Stimulated activated naive CD8-positive, alpha-beta T cell treated with anti-CD3 and anti-CD28 coated beads, Interleukin-15, Interleukin-2, amounts not matched to agents 100 ng/mL and 50 ng/mL, for 24 hours (primary cell): ENCODE data around the gene YARS2.

Source experiments
- H3K27ac Mint-ChIP-seq: one replicate; pipeline ENCODE4 v1.8.0; 2021; ENCODE audit warnings: mild to moderate bottlenecking, mixed read lengths
- H3K27me3 Mint-ChIP-seq: one replicate; pipeline ENCODE4 v1.8.0; 2021; ENCODE audit warnings: mixed read lengths
- H3K36me3 Mint-ChIP-seq: one replicate; pipeline ENCODE4 v1.8.0; 2021; ENCODE audit warnings: low read depth, mixed read lengths
- H3K4me1 Mint-ChIP-seq: one replicate; pipeline ENCODE4 v1.8.0; 2021; ENCODE audit warnings: low read depth, mixed read lengths
- H3K4me3 Mint-ChIP-seq: one replicate; pipeline ENCODE4 v1.8.0; 2021; ENCODE audit warnings: mild to moderate bottlenecking, mixed read lengths
- H3K9me3 Mint-ChIP-seq: one replicate; pipeline ENCODE4 v1.8.0; 2021; ENCODE audit warnings: mixed read lengths

Gene YARS2

DNA sequence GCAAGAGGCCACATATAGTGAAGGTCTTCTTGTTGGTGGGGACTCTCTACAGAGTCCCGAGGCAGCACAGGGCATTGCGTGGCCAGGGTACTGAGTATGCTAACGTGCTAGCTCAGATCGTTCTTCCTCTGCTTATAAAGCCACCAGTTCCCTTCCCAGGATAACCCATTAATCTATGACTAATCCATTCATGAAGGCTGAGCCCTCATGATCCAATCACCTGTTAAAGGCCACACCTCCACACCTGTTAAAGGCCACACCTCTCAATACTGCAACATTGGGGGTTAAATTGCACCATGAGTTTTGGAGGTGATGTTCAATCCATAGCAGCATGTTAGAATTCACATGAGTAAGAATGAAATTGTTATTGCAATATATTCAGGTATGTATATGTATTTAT, 12.8 kb upstream of the YARS2 start:
- Mint-ChIP-seq H3K4me3 (no peak overlapping the region), H3K9me3 (no peaks in the 10 kb centered on the region), H3K27ac (no peak overlapping the region), H3K36me3 (no peaks in the 10 kb centered on the region), H3K4me1 (no peaks in the 10 kb centered on the region), H3K27me3 (peaks cover 13% of the 10 kb centered on the region)

DNA sequence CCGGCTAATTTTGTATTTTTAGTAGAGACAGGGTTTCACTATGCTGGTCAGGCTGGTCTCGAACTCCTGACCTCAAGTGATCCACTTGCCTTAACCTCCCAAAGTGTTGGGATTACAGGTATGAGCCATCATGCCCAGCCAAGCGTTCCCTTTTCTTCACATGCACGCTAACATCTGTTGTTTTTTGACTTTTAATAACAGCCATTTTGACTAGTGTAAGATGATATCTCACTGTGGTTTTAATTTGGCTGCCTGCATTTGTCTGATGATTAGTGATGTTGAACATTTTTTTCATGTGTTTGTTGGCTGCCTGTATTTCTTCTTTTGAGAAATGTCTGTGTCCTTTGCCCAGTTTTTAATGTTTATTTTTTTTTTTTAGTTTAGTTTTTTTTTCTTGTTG, 10.2 kb upstream of the YARS2 start:
- Mint-ChIP-seq H3K27me3 (peaks cover 5% of the 10 kb centered on the region), H3K4me3 (no peak overlapping the region), H3K4me1 (no peaks in the 10 kb centered on the region), H3K36me3 (no peaks in the 10 kb centered on the region), H3K27ac (no peak overlapping the region), H3K9me3 (no peaks in the 10 kb centered on the region)

- Mint-ChIP-seq H3K4me3 (no peak overlapping the region), H3K27ac (no peak overlapping the region), H3K36me3 (no peaks in the 10 kb centered on the region), H3K9me3 (no peaks in the 10 kb centered on the region), H3K27me3 (no peaks in the 10 kb centered on the region), H3K4me1 (no peaks in the 10 kb centered on the region)
These were observed 6.0 kb upstream of the YARS2 start for GRCh38 chr12:32761716-32762115.

- Mint-ChIP-seq H3K9me3 (no peaks in the 10 kb centered on the region), H3K4me3 (no peak overlapping the region), H3K27ac (no peak overlapping the region), H3K27me3 (no peaks in the 10 kb centered on the region), H3K4me1 (peaks cover 21% of the 10 kb centered on the region), H3K36me3 (peaks cover 20% of the 10 kb centered on the region)
These were observed 1.5 kb upstream of the YARS2 start for GRCh38 chr12:32757157-32757556.

GRCh38 chr12:32756476-32757066, 874 bp upstream of the YARS2 start:
- H3K4me3 Mint-ChIP-seq: peak overlapping the region; percentile 92
- peaks cover 21% of the 10 kb centered on the region for H3K4me1 Mint-ChIP-seq
- H3K27ac Mint-ChIP-seq: peak overlapping the region; percentile 93
- no peaks in the 10 kb centered on the region for H3K27me3 Mint-ChIP-seq
- no peaks in the 10 kb centered on the region for H3K9me3 Mint-ChIP-seq
- H3K36me3 Mint-ChIP-seq: peaks cover 23% of the 10 kb centered on the region

DNA sequence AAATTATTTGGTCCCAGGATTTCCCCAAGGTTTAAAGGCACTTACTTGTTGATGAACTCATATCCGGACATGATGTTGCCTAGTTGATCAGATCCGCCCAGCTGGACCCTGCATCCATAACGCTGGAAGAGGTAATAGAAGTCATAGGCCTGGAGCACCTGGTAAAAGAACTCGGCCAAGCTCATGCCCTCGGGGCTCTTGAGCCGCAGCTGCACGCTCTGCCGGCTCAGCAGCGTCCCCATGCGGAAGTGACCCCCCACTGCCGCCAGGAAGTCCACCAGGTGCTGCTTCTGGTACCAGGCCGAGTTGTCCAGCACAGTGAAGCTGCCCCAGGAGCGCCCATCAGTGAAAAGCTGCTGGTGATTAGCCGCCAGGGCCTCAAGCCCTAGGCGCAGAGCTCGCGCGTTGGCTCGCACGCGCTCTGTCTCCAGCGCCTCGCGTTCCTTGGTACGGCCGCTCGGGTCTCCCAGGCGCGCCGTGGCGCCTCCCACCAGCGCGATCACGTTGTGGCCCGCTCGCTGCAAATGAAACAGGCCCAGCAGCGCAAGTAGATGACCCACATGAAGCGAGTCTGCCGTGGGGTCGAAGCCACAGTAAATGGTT, 545 bp downstream of the YARS2 start:
- H3K36me3 Mint-ChIP-seq: peaks cover 30% of the 10 kb centered on the region
- peak overlapping the region; percentile 92 for H3K4me3 Mint-ChIP-seq
- no peaks in the 10 kb centered on the region for H3K9me3 Mint-ChIP-seq
- no peaks in the 10 kb centered on the region for H3K27me3 Mint-ChIP-seq
- peaks cover 21% of the 10 kb centered on the region for H3K4me1 Mint-ChIP-seq
- peak overlapping the region; percentile 93 for H3K27ac Mint-ChIP-seq

DNA sequence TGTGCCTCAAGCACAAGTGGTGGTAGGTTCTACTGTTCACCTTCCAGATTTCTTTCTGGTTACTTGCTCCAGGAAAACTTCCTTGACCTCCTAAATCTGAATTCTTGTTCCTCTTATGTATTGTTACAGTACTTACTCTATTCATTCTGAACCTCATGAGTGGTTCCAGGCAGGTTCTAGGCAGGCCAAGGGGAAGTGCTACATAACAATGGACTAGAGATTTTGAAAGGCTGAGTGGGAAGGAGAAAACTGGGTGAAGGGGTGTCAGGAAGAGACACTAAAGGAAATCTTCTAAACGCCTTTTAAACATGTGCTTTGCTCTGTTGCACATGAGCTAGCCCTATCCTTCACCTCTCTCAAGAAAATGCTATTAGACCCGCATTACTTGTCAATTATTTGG, 1.6 kb downstream of the YARS2 start:
- Mint-ChIP-seq H3K27ac (peak overlapping the region; percentile 93), H3K9me3 (no peaks in the 10 kb centered on the region), H3K4me3 (peak overlapping the region; percentile 92), H3K27me3 (no peaks in the 10 kb centered on the region), H3K36me3 (peaks cover 35% of the 10 kb centered on the region), H3K4me1 (peaks cover 21% of the 10 kb centered on the region)

- Mint-ChIP-seq H3K27me3 (no peaks in the 10 kb centered on the region), H3K4me3 (peak overlapping the region; percentile 92), H3K36me3 (peaks cover 40% of the 10 kb centered on the region), H3K27ac (peak overlapping the region; percentile 93), H3K9me3 (no peaks in the 10 kb centered on the region), H3K4me1 (peaks cover 21% of the 10 kb centered on the region)
These were observed 2.1 kb downstream of the YARS2 start for GRCh38 chr12:32753605-32754004.

DNA sequence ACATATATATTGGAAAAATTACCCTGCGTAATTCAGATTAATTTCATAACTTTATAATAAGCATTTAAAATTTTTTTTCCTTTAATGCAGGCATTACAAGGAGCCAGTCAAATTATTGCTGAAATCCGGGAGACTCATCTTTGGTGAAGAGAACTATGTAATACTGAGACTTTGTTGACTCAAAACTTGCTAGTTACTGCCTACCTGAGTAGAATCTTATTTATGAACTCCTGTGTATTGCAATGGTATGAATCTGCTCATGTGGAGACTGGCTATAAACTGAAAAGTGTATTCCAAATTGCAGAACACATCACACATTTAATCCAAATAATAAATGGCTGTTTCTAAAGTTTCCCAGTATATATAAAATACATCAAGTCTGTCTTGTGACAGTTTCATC, 12.4 kb downstream of the YARS2 start:
- Mint-ChIP-seq H3K4me3 (no peak overlapping the region), H3K27me3 (no peaks in the 10 kb centered on the region), H3K36me3 (peaks cover 77% of the 10 kb centered on the region), H3K27ac (no peak overlapping the region), H3K9me3 (no peaks in the 10 kb centered on the region), H3K4me1 (peaks cover 4% of the 10 kb centered on the region)

- H3K36me3 Mint-ChIP-seq: peaks cover 77% of the 10 kb centered on the region
These were observed 13.6 kb downstream of the YARS2 start for GRCh38 chr12:32742133-32742532.

GRCh38 chr12:32739279-32739678, 16.4 kb downstream of the YARS2 start:
- H3K4me3 Mint-ChIP-seq: no peak overlapping the region
- no peaks in the 10 kb centered on the region for H3K9me3 Mint-ChIP-seq
- no peak overlapping the region for H3K27ac Mint-ChIP-seq
- no peaks in the 10 kb centered on the region for H3K27me3 Mint-ChIP-seq
- peaks cover 67% of the 10 kb centered on the region for H3K36me3 Mint-ChIP-seq
- peaks cover 4% of the 10 kb centered on the region for H3K4me1 Mint-ChIP-seq

More at GRCh38 chr12:32742133-32742532, 13.6 kb downstream of the YARS2 start:
- peak overlapping the region; percentile 40 for H3K27ac Mint-ChIP-seq
- H3K4me3 Mint-ChIP-seq: no peak overlapping the region
- H3K4me1 Mint-ChIP-seq: peaks cover 4% of the 10 kb centered on the region
- H3K9me3 Mint-ChIP-seq: no peaks in the 10 kb centered on the region
- no peaks in the 10 kb centered on the region for H3K27me3 Mint-ChIP-seq

DNA sequence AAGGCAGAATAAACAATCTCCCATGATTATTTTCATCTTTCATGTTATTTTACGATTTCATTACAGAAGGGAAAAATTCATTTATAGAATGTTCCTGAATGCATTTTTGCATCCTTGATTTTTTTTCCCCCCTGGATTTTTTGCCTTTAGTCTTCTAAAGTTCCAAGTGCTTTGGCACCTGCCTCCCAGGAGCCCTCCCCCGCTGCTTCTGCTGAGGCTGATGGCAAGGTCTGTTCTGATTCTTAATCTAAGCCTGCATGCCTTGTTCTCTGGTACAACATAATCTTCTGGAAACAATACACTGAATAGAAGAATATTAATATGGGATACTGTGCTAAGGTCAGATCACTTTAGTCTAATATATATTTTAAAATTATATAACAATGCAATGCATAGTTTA, 18.0 kb downstream of the YARS2 start:
- Mint-ChIP-seq H3K4me1 (no peaks in the 10 kb centered on the region), H3K4me3 (no peak overlapping the region), H3K36me3 (peaks cover 66% of the 10 kb centered on the region), H3K27me3 (no peaks in the 10 kb centered on the region), H3K9me3 (no peaks in the 10 kb centered on the region), H3K27ac (no peak overlapping the region)

- Mint-ChIP-seq H3K4me3 (no peak overlapping the region), H3K27me3 (no peaks in the 10 kb centered on the region), H3K27ac (peak overlapping the region; percentile 26), H3K36me3 (peaks cover 67% of the 10 kb centered on the region), H3K9me3 (no peaks in the 10 kb centered on the region), H3K4me1 (no peaks in the 10 kb centered on the region)
These were observed 19.3 kb downstream of the YARS2 start for GRCh38 chr12:32736445-32736844.

DNA sequence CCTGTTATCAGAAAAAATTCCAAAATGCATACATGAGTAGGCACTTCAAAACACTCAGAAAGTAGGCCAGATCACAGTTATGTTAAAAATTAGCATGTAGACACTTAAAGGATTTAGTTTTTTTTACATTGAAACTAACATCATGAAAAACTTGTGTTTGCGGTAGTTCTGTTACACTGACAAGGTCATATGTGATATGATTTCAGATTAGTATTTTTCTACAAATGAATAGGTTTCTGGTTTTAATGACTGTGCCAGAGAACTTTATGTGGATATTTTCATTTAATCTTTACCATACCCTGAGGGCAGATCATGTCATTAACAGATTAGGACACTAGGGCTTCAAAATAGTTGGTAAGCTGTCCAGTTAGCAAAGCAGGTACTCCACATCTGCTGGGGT, 20.7 kb downstream of the YARS2 start:
- no peak overlapping the region for H3K4me3 Mint-ChIP-seq
- no peaks in the 10 kb centered on the region for H3K9me3 Mint-ChIP-seq
- H3K4me1 Mint-ChIP-seq: peaks cover 7% of the 10 kb centered on the region
- H3K27ac Mint-ChIP-seq: no peak overlapping the region
- peaks cover 63% of the 10 kb centered on the region for H3K36me3 Mint-ChIP-seq
- H3K27me3 Mint-ChIP-seq: no peaks in the 10 kb centered on the region

- Mint-ChIP-seq H3K9me3 (no peaks in the 10 kb centered on the region), H3K27me3 (no peaks in the 10 kb centered on the region), H3K4me1 (peaks cover 7% of the 10 kb centered on the region), H3K36me3 (peaks cover 63% of the 10 kb centered on the region), H3K27ac (no peak overlapping the region), H3K4me3 (no peak overlapping the region)
These were observed 28.5 kb downstream of the YARS2 start for GRCh38 chr12:32727237-32727636.

GRCh38 chr12:32726286-32726685, 29.4 kb downstream of the YARS2 start:
- H3K4me1 Mint-ChIP-seq: peaks cover 7% of the 10 kb centered on the region
- H3K4me3 Mint-ChIP-seq: no peak overlapping the region
- no peaks in the 10 kb centered on the region for H3K27me3 Mint-ChIP-seq
- no peaks in the 10 kb centered on the region for H3K9me3 Mint-ChIP-seq
- H3K36me3 Mint-ChIP-seq: peaks cover 62% of the 10 kb centered on the region
- H3K27ac Mint-ChIP-seq: no peak overlapping the region
